Colonic mucosa (tissue), 4 donors: ENCODE measurements around the gene ASF1B. TPM values are rescaled to one million over a fixed set of nuclear protein-coding genes. Genes with fewer than 3 reads are reported as not detected.
"Not testable (repeated sequence)": the region's sequence is repeated elsewhere in the genome, so short reads cannot be mapped to it uniquely, and the experiment has no call there.

Source experiments
- DNase-seq: peaks from one replicate; pipeline ENCODE4 v3.0.0-alpha.2; 2020
- H3K27ac ChIP-seq: fragments of 200-600 bp; one replicate; pipeline ENCODE4 v1.8.0; 2021
- H3K27me3 ChIP-seq: fragments of 200-600 bp; one replicate; pipeline ENCODE4 v1.8.0; 2021
- H3K36me3 ChIP-seq: fragments of 200-600 bp; one replicate; pipeline ENCODE4 v1.8.0; 2021
- H3K4me1 ChIP-seq: fragments of 200-600 bp; one replicate; pipeline ENCODE4 v1.8.0; 2021; ENCODE audit warnings: mild to moderate bottlenecking
- H3K4me3 ChIP-seq: fragments of 200-600 bp; one replicate; pipeline ENCODE4 v1.8.0; 2021
- H3K9ac ChIP-seq, 2 donors: one replicate each; pipeline ENCODE4 v1.7.0; 2013; ENCODE audit warnings: control low read depth in 2 of 2, low read depth in 2 of 2, low read length in 2 of 2
- H3K9me3 ChIP-seq: fragments of 200-600 bp; one replicate; pipeline ENCODE4 v1.8.0; 2021
- CTCF ChIP-seq: fragments of 200-600 bp; IDR thresholded peaks from one replicate; pipeline ENCODE4 v1.8.0; 2022; ENCODE audit warnings: antibody characterized with exemption, mild to moderate bottlenecking
- intact Hi-C: fragments of 100-400 bp; cut with DNase I; formaldehyde crosslinking; loops from one replicate; pipeline ENCODE4 v1.14.1; 2022
- total RNA-seq, 2 donors: library from RNA; stranded (reverse); fragmentation: NEBNext Ultra II Directional in 1 of 2; extraction: Animal tissue kit (Norgen Biotek cat#: 25700) in 1 of 2; gene quantifications; one replicate each; pipeline ENCODE4 v1.2.1, GENCODE V29; 2021
- donor health status: healthy.
- donor health status: DM: no; HTN: no; CAD: no.
- donor health status: DM: no; HTN: no; CAD: no.

The ASF1B gene
- total RNA-seq, 2 donors from 2014 or later = 12.9 to 64.0 TPM

GRCh38 chr19:14150041-14150769 lies 13.8 kb upstream of the ASF1B start:
- no peaks in the 10 kb centered on the region for H3K9me3 ChIP-seq
- H3K9ac ChIP-seq = peak overlapping the region; percentile 35 to 40
- intact Hi-C loops = no loop called here
- H3K27me3 ChIP-seq = no peaks in the 10 kb centered on the region
- peak overlapping the region; percentile 15 for H3K27ac ChIP-seq
- H3K4me1 ChIP-seq = peaks cover 6% of the 10 kb centered on the region
- H3K4me3 ChIP-seq = no peak overlapping the region
- no peak for DNase-seq
- TF ChIP-seq CTCF = no peak
- H3K36me3 ChIP-seq = no peaks in the 10 kb centered on the region

DNA sequence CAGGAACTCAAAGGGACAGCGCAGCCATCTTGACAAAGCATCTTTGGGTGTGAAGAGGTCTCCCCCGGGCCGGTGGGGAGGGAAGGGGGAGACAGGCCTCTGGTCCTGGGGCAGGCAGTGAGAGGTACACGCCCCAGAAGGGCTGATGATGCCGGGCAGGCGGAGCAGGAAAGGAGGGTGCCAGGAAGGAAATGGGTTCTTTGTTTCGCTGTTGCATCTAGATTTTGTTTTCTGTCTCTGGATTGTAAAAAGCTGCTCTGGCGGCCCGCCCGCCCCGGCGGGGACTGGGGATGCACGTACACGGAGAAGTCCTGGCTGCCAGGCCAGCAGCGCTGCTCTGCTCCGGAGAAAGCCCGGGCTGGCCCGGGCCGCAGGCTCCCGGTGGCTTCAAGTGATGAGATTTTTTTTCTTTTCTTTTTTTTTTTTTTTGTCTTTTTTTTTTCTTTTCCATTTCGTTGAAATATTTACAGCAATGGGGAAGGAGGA lies 13.2 kb upstream of the ASF1B start:
- intact Hi-C loops = loop anchor here (5.0 to 10.0 kb wide), 2 partner anchors 198 to 325 kb away; partner anchors contain the start of gene PTGER1
- no peaks in the 10 kb centered on the region for H3K36me3 ChIP-seq
- peak; percentile 80 for DNase-seq
- TF ChIP-seq CTCF = no peak
- H3K4me1 ChIP-seq = peaks cover 6% of the 10 kb centered on the region
- no peak overlapping the region for H3K4me3 ChIP-seq
- H3K27me3 ChIP-seq = no peaks in the 10 kb centered on the region
- H3K9ac ChIP-seq = peak overlapping the region; percentile 40 to 56
- H3K9me3 ChIP-seq = no peaks in the 10 kb centered on the region
- peak overlapping the region; percentile 15 for H3K27ac ChIP-seq

GRCh38 chr19:14148751-14149410 lies 12.5 kb upstream of the ASF1B start:
- no peaks in the 10 kb centered on the region for H3K27me3 ChIP-seq
- peaks cover 6% of the 10 kb centered on the region for H3K4me1 ChIP-seq
- DNase-seq = peak; percentile 25
- H3K36me3 ChIP-seq = no peaks in the 10 kb centered on the region
- peak overlapping the region; percentile 48 to 56 for H3K9ac ChIP-seq
- no peak overlapping the region for H3K4me3 ChIP-seq
- intact Hi-C loops = loop anchor here (5.0 to 10.0 kb wide), 2 partner anchors 198 to 326 kb away; partner anchors contain the start of gene PTGER1
- TF ChIP-seq CTCF = no peak
- H3K9me3 ChIP-seq = no peaks in the 10 kb centered on the region
- peak overlapping the region; percentile 15 for H3K27ac ChIP-seq

- Histone ChIP-seq H3K27ac (no peak overlapping the region), H3K36me3 (no peaks in the 10 kb centered on the region), H3K9ac (peak overlapping the region in 1 of 2 donors; percentile 48), H3K27me3 (no peaks in the 10 kb centered on the region), H3K4me3 (no peak overlapping the region), H3K4me1 (peaks cover 6% of the 10 kb centered on the region), H3K9me3 (no peaks in the 10 kb centered on the region)
- intact Hi-C loops = loop anchor here (5.0 to 10.0 kb wide), 2 partner anchors 199 to 327 kb away; partner anchors contain the start of gene PTGER1
- TF ChIP-seq CTCF = peak; percentile 79
- peak; percentile 72 for DNase-seq
These were observed 11.6 kb upstream of the ASF1B start for GRCh38 chr19:14147797-14148605.

GRCh38 chr19:14146789-14147216 lies 10.4 kb upstream of the ASF1B start:
- DNase-seq = no peak
- no peak overlapping the region for H3K27ac ChIP-seq
- no peaks in the 10 kb centered on the region for H3K9me3 ChIP-seq
- TF ChIP-seq CTCF = no peak
- peaks cover 6% of the 10 kb centered on the region for H3K4me1 ChIP-seq
- intact Hi-C loops = loop anchor here (5.0 to 10.0 kb wide), 2 partner anchors 200 to 328 kb away; partner anchors contain the start of gene PTGER1
- no peak overlapping the region for H3K9ac ChIP-seq
- no peaks in the 10 kb centered on the region for H3K36me3 ChIP-seq
- no peak overlapping the region for H3K4me3 ChIP-seq
- no peaks in the 10 kb centered on the region for H3K27me3 ChIP-seq

DNA sequence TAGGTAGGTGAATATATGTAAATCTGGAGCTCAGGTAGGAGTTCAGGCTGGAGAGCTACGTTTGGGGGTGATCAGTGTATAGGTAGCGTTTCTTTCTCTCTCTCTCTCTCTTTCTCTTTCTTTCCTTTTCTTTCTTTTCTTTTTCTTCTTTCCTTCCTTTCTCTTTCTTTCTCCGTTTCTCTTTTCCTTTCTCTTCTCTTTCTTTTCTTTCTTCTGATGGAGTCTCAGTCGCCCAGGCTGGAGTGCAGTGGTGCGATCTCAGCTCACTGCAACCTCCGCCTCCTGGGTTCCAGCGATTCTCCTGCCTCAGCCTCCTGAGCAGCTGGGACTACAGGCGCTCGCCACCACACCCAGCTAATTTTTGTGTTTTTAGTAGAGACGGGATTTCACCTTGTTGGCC lies 9.8 kb upstream of the ASF1B start:
- intact Hi-C loops = loop anchor here (5.0 to 10.0 kb wide), 2 partner anchors 201 to 329 kb away; partner anchors contain the start of gene PTGER1
- not testable (repeated sequence) for H3K27me3 ChIP-seq, H3K4me3 ChIP-seq, H3K27ac ChIP-seq, H3K9me3 ChIP-seq, H3K9ac ChIP-seq, H3K4me1 ChIP-seq, DNase-seq, H3K36me3 ChIP-seq
